NCI-H2227 (cell line): ENCODE results near the gene ABHD3.
"Not testable (repeated sequence)": the region's sequence is repeated elsewhere in the genome, so short reads cannot be mapped to it uniquely, and the experiment has no call there.

ENCODE experiments used
- DNase-seq: peaks from one replicate; lab custom pipeline; 2025; ENCODE audit not compliant: unreplicated experiment; lab: John Stamatoyannopoulos, UW

Gene ABHD3

GRCh38 chr18:21704603-21705364 lies at the start of gene ABHD3:
ABHD3 (minus strand) TSS chr18:21704774; CDS start chr18:21704665, 109 bp downstream.
- peak; percentile 96 for DNase-seq

DNA sequence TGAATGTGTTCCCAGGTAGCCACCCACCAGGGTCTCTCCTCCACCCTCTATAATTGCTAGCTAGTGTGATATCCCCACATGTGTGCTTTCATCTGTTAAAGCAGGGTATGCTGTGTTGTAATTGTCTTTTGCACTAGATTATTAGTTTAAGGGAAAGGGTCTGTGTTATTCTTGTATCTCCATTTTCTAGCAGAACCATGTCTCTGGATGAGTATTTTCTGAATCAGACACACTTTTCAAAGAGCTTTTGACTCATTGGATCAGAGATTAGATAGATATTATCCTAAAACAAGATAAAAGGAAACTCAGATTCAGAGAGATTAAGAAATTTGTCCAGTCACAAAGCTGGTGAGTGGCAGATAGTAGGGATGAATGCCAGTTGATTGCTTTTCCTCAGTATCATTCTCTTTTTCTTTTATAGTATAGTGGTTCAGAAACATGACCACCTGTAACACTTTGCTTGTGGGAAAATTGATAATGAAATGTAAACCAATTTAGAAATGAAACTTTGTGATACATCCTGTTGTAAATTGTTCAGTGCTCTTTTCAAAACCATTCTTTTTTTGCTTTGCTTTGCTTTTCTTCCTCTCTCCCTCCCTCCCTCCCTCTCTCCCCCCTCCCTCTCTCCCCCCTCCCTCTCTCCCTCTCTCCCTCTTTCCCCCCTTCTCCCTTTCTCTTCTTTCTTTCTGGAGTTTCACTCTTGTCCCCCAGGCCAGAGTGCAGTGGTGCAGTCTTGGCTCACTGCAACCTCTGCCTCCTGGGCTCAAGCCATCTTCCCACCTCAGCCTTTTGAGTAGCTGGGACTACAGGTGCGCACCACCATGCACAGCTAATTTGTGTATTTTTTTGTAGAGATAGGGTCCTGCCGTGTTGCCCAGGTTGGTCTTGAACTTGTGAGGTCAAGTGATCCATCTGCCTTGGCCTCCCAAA lies 43.5 kb upstream of the ABHD3 start:
- peak; percentile 24 for DNase-seq

DNA sequence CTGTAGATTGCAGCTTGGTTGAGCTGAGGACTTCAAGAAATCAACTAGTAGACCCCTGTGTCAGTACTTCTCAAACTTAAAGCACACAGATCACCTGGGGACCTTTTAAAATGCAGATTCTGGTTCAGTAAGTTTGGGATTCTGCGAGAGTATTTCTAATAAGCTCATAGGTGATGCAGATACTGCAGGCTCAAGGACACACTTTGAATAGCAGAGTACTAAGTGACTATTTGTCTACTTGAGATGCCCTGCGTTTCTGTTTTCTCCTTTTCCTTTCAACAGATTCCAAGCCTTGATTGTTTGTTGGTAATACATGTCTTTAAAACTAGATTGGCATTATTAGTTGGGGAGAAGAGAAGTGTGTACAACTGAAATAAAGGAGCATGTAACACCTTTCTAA lies 42.7 kb upstream of the ABHD3 start:
- no peak for DNase-seq

DNA sequence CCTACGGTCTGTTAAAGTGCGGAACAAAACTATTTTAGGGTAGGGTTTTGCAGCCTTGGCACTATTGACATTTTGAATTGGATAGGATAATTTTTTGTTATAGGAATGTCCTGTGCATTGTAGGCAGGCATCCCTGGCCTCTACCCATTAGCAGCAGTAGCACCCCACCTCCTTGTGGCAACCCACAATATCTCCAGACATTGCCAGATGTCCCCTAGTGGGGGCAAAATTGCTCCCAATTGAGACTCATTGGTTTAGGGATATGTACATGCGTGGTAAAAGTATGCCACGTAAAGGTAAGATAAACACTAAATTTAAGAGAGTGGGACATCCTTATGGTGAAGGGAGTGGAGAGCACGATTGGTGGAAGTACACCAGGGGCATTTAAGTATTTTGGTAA lies 40.7 kb upstream of the ABHD3 start:
- no peak for DNase-seq

GRCh38 chr18:21743166-21743832 lies 38.7 kb upstream of the ABHD3 start:
- DNase-seq = no peak

- no peak for DNase-seq
Measured at GRCh38 chr18:21742315-21742687, 37.7 kb upstream of the ABHD3 start.

- peak; percentile 40 for DNase-seq
Measured at GRCh38 chr18:21741562-21742314, 37.2 kb upstream of the ABHD3 start.

DNA sequence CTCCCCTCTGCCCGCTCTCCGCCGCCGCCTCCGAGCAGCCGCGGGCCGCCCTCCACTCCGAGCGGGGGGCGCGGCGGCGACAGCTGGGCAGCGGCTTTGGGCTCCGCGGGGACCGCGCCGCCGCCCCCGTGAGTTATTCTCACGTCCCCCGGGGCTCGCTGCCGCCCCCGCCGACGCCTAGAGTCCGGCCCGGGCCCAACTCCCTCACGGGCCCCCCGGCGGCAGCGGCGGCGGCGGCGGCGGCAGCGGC lies 36.7 kb upstream of the ABHD3 start:
- no peak for DNase-seq

- DNase-seq = peak; percentile 99
Measured at GRCh38 chr18:21740538-21741311, 36.2 kb upstream of the ABHD3 start, which contains the start of gene MIB1. MIB1 (plus strand) TSS chr18:21740792; CDS start chr18:21741584, 792 bp downstream.

GRCh38 chr18:21739604-21740537 lies 35.3 kb upstream of the ABHD3 start:
- peak; percentile 40 for DNase-seq

GRCh38 chr18:21736926-21737325 lies 32.4 kb upstream of the ABHD3 start:
- not testable (repeated sequence) for DNase-seq

- no peak for DNase-seq
Measured at GRCh38 chr18:21735452-21736015, 31.0 kb upstream of the ABHD3 start.

- DNase-seq = no peak
Measured at GRCh38 chr18:21733011-21733410, 28.4 kb upstream of the ABHD3 start.

DNA sequence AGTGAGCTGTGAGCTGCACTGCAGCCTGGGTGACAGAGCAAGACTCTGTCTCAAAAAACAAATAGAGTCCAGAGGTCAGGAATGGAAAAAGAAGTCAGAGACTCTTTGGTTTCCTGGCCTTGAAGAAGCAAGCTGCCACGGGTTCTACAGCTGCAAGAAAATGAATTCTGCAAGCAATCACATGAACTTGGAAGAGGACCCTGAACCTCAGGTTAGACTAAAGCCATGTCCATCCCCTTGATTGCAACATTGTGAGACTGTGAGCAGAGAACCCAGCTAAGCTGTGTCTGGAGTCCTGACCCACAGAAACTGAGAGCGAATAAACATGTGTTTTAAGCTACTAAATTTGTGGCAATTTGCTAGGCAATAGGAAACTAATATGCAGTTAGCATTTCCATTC lies 23.1 kb upstream of the ABHD3 start:
- DNase-seq = no peak

DNA sequence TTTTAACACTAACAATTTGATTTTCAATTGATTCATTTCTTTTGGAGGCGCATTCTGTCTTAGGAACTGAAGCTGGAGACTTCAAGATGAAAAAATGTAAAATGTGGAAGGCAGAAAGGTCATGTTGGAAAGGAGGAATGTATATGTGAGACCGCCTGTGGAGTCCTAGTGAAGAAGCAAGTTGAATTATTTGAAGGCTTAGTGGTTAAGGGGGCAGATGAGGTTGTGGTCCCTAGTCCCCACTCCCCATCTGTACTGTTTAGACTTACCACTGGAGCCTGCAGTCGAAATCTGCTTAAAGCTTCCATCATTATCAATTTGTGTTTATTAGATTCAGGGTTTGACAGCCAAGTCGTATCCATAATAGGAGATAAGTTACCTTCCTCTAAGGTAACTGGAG lies 20.6 kb upstream of the ABHD3 start:
- no peak for DNase-seq

DNA sequence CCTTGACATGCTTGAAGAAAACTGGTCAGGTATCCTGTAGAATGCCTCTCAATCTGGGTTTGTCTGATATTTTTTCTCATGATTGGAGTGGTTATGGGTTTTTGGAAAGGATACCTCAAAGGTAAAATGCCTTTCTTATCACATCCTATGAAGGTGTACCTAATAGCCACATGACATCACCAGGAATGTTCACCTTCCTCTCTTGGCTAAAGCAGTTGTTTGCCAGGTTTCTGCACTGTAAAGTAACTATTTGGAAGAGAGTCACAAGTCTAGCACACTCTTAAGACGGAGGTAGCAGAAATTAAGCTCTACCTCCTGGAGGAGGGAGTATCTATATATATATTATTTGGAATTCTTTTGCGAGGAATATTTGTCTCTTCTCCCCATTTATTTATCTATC lies 18.1 kb upstream of the ABHD3 start:
- no peak for DNase-seq

- no peak for DNase-seq
Measured at GRCh38 chr18:21714474-21714873, 9.9 kb upstream of the ABHD3 start.

DNA sequence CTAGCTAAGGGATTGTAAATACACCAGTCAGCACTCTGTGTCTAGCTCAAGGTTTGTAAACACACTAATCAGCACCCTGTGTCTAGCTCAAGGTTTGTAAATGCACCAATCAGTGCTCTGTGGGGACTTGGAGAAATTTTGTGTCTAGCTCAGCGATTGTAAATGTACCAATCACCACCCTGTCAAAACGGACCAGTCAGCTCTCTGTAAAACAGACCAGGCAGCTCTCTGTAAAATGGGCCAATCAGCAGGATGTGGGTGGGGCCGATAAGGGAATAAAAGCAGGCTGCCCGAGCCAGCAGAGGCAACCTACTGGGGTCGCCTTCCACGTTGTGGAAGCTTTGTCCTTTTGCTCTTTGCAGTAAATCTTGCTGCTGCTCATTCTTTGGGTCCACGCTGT lies 2.6 kb upstream of the ABHD3 start:
- DNase-seq = not testable (repeated sequence)

DNA sequence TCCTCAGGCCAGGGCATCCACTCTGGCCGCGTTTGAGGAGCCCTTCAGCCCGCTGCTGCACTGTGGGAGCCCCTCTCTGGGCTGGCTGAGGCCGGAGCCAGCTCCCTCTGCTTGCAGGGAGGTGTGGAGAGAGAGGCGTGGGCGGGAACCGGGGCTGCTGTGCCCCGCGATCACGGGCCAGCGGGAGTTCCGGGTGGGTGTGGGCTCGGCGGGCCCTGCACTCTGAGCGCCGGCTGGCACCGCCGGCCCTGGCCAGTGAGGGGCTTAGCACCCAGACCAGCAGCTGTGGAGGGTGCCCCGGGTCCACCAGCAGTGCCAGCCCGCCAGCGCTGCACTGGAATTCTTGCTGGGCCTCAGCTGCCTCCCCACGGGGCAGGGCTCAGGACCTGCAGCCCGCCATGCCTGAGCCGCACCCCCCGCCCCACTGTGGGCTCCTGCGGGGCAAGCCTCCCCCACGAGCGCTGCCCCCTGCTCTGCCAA lies 1.9 kb upstream of the ABHD3 start:
- no peak for DNase-seq
